ENCODE measurements around the gene CORO1A. TPM values are rescaled to one million over a fixed set of nuclear protein-coding genes. Genes with fewer than 3 reads are reported as not detected.
"Not testable (repeated sequence)": the region's sequence is repeated elsewhere in the genome, so short reads cannot be mapped to it uniquely, and the experiment has no call there.

The CORO1A gene
- total RNA-seq, 2 experiments from 2014 or later = 1,426 to 1,488 TPM

DNA sequence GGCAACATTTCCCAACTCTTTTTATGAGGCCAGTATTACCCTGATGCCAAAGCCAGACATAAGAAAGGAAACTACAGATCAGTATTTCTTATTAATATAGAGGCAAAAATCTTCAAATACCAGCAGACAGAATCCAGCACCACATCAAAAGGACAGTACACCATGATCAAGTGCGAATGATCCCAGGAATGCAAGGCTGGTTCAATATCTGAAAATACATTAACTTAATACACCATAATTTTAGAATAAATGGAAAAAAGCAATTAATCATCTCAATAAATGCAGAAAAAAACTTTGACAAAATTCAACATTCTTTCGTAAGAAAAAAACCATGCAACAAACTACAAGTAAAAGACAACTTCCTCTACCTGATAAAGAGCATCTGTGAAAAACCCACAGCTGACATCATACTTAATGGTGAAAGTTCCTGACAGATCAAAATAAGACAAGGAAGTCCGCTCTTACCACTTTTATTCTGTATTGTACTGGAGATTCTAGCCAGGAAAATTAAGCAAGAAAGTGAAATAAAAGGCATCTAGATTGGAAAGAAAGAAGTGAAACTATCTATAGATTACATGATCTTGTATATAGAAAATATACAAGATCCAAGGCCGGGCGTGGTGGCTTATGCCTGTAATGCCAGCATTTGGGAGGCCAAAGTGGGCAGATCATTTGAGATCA, 34.0 kb upstream of the CORO1A start:
- peaks cover 9% of the 10 kb centered on the region for H3K36me3 Mint-ChIP-seq
- POLR2A ChIA-PET = interaction anchor here (1.7 to 2.2 kb wide), 2 partner anchors 36 to 57 kb away, joined by 3 to 5 read pairs; partner anchors contain the start of gene TBX6
- peaks cover 2% of the 10 kb centered on the region for H3K4me1 Mint-ChIP-seq
- H3K27ac Mint-ChIP-seq = no peak overlapping the region
- ATAC-seq (ENCODE audit: low read depth) (no peak), DNase-seq (no peak)
- no peak overlapping the region for H3K4me3 Mint-ChIP-seq
- H3K27me3 Mint-ChIP-seq = no peaks in the 10 kb centered on the region
- H3K9me3 Mint-ChIP-seq = peaks cover 12% of the 10 kb centered on the region

DNA sequence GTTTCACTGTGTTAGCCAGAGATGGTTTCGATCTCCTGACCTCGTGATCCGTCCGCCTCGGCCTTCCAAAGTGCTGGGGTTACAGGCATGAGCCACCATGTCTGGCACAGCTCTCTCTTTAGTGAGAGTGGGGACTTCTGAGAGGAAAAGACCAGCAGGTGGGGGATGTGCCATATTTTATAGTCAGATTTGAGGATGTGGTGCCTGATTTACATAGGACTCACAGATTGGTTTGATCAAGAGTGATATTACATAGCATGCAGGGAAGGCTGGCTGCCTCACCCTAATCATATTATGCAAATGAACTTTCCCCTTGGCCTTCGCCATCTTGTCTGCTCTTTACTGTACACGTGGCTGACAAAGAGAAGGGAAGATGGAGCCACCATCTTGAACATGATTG, 32.3 kb upstream of the CORO1A start:
- no peak for DNase-seq
- Mint-ChIP-seq H3K9me3 (peaks cover 12% of the 10 kb centered on the region), H3K4me1 (peaks cover 2% of the 10 kb centered on the region), H3K4me3 (no peak overlapping the region), H3K27me3 (peaks cover under 1% of the 10 kb centered on the region), H3K27ac (no peak overlapping the region), H3K36me3 (peaks cover 9% of the 10 kb centered on the region)
- POLR2A ChIA-PET = interaction anchor here (0.7 kb wide), 1 partner anchor 359 kb away, joined by 3 read pairs; no protein-coding TSS in a partner anchor
- ATAC-seq (ENCODE audit: low read depth) = no peak

DNA sequence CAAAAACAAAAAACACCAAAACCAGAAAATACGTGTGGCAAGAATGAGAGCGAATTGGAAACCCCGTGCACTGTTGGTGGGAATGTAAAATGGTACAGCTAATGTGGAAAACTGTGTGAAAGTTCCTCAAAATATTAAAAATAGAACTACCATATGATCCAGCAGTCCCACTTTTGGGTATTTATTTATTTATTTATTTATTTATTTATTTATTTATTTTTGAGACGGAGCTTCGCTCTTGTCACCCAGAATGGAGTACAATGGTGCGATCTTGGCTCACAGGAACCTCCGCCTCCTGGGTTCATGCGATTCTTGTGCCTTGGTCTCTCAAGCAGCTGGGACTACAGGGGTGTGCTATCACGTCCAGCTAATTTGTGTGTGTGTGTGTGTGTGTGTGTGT, 30.9 kb upstream of the CORO1A start:
- POLR2A ChIA-PET = interaction anchor here (0.9 kb wide), 1 partner anchor 12 kb away, joined by 3 read pairs; no protein-coding TSS in a partner anchor
- Mint-ChIP-seq H3K36me3 (peaks cover 9% of the 10 kb centered on the region), H3K27ac (no peak overlapping the region)

DNA sequence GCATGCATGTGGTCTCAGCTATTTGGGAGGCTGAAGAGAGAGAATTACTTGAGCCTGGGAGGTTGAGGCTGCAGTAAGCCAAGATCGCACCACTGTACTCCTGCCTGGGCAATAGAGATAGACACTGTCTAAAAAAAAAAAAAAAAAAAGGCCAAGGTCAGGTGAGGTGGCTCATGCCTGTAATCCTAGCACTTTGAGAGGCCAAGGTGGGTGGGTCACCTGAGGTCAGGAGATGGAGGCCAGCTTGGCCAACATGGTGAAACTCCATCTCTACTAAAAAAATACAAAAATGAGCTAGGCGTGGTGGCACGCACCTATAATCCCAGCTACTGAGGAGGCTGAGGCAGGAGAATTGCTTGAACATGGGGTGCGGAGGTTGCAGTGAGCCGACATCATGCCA, 28.2 kb upstream of the CORO1A start:
- H3K27ac Mint-ChIP-seq = no peak overlapping the region

More for the DNA sequence above, 30.9 kb upstream of the CORO1A start:
- ATAC-seq (ENCODE audit: low read depth) (no peak), DNase-seq (no peak)
- Mint-ChIP-seq H3K27me3 (peaks cover 5% of the 10 kb centered on the region), H3K4me3 (no peak overlapping the region), H3K4me1 (peaks cover 2% of the 10 kb centered on the region), H3K9me3 (peaks cover 12% of the 10 kb centered on the region)

DNA sequence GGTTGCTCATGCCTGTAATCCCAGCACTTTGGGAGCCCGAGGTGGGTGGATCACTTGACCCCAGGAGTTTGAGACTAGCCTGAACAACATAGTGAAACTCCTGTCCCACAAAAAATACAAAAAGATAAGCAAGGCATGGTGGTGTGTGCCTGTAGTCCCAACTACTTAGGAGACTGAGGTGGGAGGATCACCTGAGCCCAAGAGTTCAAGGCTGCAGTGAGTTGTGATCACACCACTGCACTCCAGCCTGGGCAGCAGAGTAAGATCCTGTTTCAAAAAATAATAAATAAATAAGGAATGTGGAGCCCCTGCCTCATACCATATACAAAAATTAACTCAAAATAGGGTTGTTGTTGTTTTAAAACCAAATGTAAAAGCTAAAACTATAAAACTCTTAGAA, 26.2 kb upstream of the CORO1A start:
- Mint-ChIP-seq H3K27ac (no peak overlapping the region), H3K36me3 (peaks cover 3% of the 10 kb centered on the region), H3K4me3 (no peak overlapping the region), H3K27me3 (peaks cover 5% of the 10 kb centered on the region), H3K4me1 (no peaks in the 10 kb centered on the region), H3K9me3 (peaks cover 2% of the 10 kb centered on the region)
- ATAC-seq (ENCODE audit: low read depth) = no peak
- POLR2A ChIA-PET = interaction anchor here (2.1 kb wide), 1 partner anchor 26 kb away, joined by 7 read pairs; the partner anchor contains the start of gene CORO1A
- no peak for DNase-seq

More for the DNA sequence above, 28.2 kb upstream of the CORO1A start:
- POLR2A ChIA-PET = interaction anchor here (1.0 kb wide), 1 partner anchor 31 kb away, joined by 4 read pairs; no protein-coding TSS in a partner anchor
- ATAC-seq (ENCODE audit: low read depth) (no peak), DNase-seq (no peak)
- no peak overlapping the region for H3K4me3 Mint-ChIP-seq
- H3K4me1 Mint-ChIP-seq = no peaks in the 10 kb centered on the region
- H3K27me3 Mint-ChIP-seq = peaks cover 5% of the 10 kb centered on the region
- peaks cover 5% of the 10 kb centered on the region for H3K9me3 Mint-ChIP-seq
- peaks cover 4% of the 10 kb centered on the region for H3K36me3 Mint-ChIP-seq

DNA sequence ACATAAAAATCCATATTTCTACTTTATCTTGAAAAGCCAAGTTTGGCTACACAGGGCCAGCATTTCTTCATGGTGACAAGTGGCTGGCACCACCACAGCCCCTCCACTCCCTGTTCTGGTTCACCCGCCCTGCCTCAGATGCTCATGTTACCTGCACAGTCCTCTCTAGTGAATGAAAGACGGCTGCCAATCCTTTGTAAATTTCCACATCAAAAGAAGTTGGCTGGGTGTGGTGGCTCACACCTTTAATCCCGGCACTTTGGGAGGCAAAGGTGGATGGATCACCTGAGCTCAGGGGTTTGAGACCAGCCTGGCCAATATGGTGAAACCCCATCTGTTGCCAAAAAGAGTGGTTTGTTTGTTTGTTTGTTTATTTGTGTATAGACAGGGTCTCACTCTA, 19.9 kb upstream of the CORO1A start:
- DNase-seq (no peak), ATAC-seq (ENCODE audit: low read depth) (no peak)
- POLR2A ChIA-PET = interaction anchor here (5.6 kb wide), 1 partner anchor 21 kb away, joined by 45 read pairs; the partner anchor contains the start of gene CORO1A
- peaks cover 2% of the 10 kb centered on the region for H3K36me3 Mint-ChIP-seq
- H3K9me3 Mint-ChIP-seq = peaks cover 1% of the 10 kb centered on the region
- peak overlapping the region; percentile 3 for H3K27ac Mint-ChIP-seq
- no peaks in the 10 kb centered on the region for H3K27me3 Mint-ChIP-seq
- H3K4me3 Mint-ChIP-seq = no peak overlapping the region
- H3K4me1 Mint-ChIP-seq = peaks cover 30% of the 10 kb centered on the region

DNA sequence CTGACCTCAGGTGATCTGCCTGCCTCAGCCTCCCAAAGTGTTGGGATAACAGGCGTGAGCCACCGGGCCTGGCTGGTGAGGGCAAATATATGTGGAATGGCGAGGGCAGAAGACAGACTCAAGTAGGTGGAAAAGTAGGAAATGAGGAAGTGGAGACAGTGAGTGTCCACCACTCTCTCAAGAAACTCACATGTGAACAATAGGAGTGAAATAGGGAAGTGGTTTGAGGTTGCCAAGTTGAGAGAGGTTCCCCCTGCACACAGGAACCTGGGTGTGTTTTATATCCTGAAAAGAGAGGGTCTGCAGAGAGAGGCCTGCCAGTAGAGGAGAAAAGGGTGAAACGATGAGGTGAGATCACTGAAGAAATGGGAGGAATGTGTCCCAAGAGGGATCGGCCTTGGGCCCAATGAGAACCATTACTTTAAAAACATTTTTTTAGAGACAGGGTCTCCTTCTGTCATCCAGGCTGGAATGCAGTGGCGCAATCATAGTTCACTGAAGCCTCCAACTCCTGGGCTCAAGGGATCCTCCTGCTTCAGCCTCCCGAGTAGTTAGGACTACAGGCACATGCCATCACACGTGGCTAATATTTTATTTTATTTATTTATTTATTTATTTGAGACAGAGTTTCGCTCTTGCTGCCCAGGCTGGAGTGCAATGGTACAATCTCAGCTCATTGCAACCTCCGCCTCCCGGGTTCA, 17.1 kb upstream of the CORO1A start:
- Mint-ChIP-seq H3K9me3 (peaks cover 1% of the 10 kb centered on the region), H3K4me3 (peak overlapping the region; percentile 68), H3K27ac (peak overlapping the region; percentile 77), H3K27me3 (no peaks in the 10 kb centered on the region), H3K4me1 (peaks cover 30% of the 10 kb centered on the region), H3K36me3 (peaks cover 2% of the 10 kb centered on the region)
- DNase-seq = peak; percentile 37
- POLR2A ChIA-PET = interaction anchor here (0.7 to 5.6 kb wide), 2 partner anchors 18 to 169 kb away, joined by 5 to 45 read pairs; partner anchors contain the start of gene CORO1A
- peak; percentile 88 for ATAC-seq (ENCODE audit: low read depth)

DNA sequence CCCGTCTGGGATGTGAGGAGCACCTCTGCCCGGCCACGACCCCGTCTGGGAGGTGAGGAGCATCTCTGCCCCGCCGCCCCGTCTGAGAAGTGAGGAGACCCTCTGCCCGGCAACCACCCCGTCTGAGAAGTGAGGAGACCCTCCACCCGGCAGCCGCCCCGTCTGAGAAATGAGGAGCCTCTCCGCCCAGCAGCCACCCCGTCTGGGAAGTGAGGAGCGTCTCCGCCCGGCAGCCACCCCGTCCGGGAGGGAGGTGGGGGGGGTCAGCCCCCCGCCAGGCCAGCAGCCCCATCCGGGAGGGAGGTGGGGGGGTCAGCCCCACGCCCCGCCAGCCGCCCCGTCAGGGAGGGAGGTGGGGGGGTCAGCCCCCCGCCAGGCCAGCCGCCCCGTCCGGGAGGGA, 14.7 kb upstream of the CORO1A start:
- peaks cover 25% of the 10 kb centered on the region for H3K4me1 Mint-ChIP-seq
- not testable (repeated sequence) for H3K36me3 Mint-ChIP-seq; H3K27me3 Mint-ChIP-seq; H3K9me3 Mint-ChIP-seq; H3K27ac Mint-ChIP-seq; DNase-seq; H3K4me3 Mint-ChIP-seq; ATAC-seq (ENCODE audit: low read depth)
- POLR2A ChIA-PET = interaction anchor here (5.6 kb wide), 1 partner anchor 16 kb away, joined by 45 read pairs; the partner anchor contains the start of gene CORO1A

DNA sequence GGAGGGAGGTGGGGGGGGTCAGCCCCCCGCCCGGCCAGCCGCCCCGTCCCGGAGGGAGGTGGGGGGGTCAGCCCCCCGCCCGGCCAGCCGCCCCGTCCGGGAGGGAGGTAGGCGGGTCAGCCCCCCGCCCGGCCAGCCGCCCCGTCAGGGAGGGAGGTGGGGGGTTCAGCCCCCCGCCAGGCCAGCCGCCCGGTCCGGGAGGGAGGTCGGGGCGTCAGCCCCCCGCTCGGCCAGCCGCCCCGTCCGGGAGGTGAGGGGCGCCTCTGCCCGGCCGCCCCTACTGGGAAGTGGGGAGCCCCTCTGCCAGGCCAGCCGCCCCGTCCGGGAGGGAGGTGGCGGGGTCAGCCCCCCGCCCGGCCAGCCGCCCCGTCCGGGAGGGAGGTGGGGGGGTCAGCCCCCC, 14.0 kb upstream of the CORO1A start:
- H3K4me1 Mint-ChIP-seq = peaks cover 24% of the 10 kb centered on the region
- H3K36me3 Mint-ChIP-seq; H3K27me3 Mint-ChIP-seq; H3K9me3 Mint-ChIP-seq; H3K4me3 Mint-ChIP-seq; POLR2A ChIA-PET; DNase-seq; ATAC-seq (ENCODE audit: low read depth); H3K27ac Mint-ChIP-seq: not testable (repeated sequence)

DNA sequence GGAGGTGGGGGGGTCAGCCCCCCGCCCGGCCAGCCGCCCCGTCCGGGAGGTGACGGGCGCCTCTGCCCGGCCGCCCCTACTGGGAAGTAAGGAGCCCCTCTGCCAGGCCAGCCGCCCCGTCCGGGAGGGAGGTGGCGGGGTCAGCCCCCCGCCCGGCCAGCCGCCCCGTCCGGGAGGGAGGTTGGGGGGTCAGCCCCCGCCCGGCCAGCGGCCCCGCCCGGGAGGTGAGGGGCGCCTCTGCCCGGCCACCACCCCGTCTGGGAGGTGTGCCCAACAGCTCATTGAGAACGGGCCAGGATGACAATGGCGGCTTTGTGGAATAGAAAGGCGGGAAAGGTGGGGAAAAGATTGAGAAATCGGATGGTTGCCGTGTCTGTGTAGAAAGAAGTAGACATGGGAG, 13.3 kb upstream of the CORO1A start:
- H3K27me3 Mint-ChIP-seq; DNase-seq; POLR2A ChIA-PET; H3K9me3 Mint-ChIP-seq; H3K36me3 Mint-ChIP-seq; H3K4me3 Mint-ChIP-seq; ATAC-seq (ENCODE audit: low read depth); H3K27ac Mint-ChIP-seq: not testable (repeated sequence)
- H3K4me1 Mint-ChIP-seq = peaks cover 18% of the 10 kb centered on the region

DNA sequence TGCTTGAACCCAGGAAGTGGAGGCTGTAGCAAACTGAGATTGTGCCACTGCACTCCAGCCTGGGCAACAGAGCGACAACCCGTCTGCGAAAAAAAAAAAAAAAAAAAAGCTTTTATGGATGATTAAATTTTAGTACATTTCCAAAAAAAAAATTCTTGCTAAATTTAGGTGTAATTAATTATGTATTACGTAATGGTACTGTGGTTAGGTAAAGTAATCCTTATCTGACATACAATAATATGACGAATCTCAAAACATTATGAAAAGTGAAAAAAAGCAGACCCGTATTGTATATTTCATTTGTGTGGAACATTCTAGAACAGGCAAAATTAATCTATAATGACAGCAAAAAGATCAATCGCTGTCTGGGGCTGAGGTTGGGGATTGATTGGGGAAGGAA, 10.3 kb upstream of the CORO1A start:
- no peaks in the 10 kb centered on the region for H3K9me3 Mint-ChIP-seq
- H3K27me3 Mint-ChIP-seq = peaks cover 2% of the 10 kb centered on the region
- H3K4me1 Mint-ChIP-seq = no peaks in the 10 kb centered on the region
- ATAC-seq (ENCODE audit: low read depth) = no peak
- POLR2A ChIA-PET = interaction anchor here (0.6 to 0.7 kb wide), 3 partner anchors 8 to 120 kb away, joined by 3 to 4 read pairs (median 4); a partner anchor contains a TSS
- no peaks in the 10 kb centered on the region for H3K36me3 Mint-ChIP-seq
- H3K27ac Mint-ChIP-seq = no peak overlapping the region
- DNase-seq = no peak
- no peak overlapping the region for H3K4me3 Mint-ChIP-seq

DNA sequence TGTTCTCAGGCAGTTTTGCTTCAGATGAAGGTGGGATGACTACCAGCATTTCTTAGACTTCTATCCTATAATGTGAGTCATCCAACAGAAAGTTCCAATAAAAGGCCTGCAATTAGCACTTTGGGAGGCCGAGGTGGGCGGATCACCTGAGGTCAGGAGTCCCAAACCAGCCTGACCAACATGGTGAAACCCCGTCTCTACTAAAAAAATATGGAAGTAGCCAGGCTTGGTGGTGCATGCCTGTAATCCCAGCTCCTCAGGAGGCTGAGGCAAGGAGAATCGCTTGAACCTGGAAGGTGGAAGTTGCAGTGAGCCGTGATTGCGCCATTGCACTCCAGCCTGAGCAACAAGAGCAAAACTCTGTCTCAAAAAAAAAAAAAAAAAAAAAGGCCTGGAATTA, 6.5 kb upstream of the CORO1A start:
- not testable (repeated sequence) for H3K4me1 Mint-ChIP-seq; H3K27ac Mint-ChIP-seq; H3K9me3 Mint-ChIP-seq; H3K27me3 Mint-ChIP-seq; ATAC-seq (ENCODE audit: low read depth); H3K4me3 Mint-ChIP-seq; DNase-seq; H3K36me3 Mint-ChIP-seq
- POLR2A ChIA-PET = interaction anchor here (0.7 to 1.5 kb wide), 3 partner anchors 9 to 422 kb away, joined by 5 to 9 read pairs (median 5); no protein-coding TSS in a partner anchor

DNA sequence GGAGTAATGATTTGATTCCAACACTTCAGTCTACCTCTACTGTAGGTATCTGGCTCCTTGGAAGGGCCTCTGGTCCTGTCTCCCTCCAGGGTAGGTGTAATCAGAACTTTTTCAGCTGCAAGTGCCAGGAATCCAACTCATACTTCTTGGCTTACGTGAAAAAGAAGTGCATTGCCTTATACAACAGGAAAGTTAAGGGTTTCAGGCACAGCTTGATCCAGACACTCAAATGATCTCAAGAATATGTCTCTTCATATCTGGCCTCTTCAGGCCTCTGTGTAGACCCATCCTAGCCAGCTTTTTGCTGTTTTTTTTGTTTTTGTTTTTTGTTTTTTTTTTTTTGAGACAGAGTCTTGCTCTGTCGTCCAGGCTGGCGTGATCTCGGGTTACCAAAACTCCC, 4.2 kb upstream of the CORO1A start:
- Mint-ChIP-seq H3K4me1 (peaks cover 14% of the 10 kb centered on the region), H3K27me3 (peaks cover 2% of the 10 kb centered on the region), H3K9me3 (no peaks in the 10 kb centered on the region), H3K27ac (no peak overlapping the region), H3K4me3 (no peak overlapping the region), H3K36me3 (peaks cover 3% of the 10 kb centered on the region)
- ATAC-seq (ENCODE audit: low read depth) (no peak), DNase-seq (no peak)
- POLR2A ChIA-PET = interaction anchor here (1.0 kb wide), 1 partner anchor 114 kb away, joined by 4 read pairs; the partner anchor contains the start of gene ALDOA

Measured in activated naive CD8-positive, alpha-beta T cell treated with anti-CD3 and anti-CD28 coated beads, Interleukin-2, amount 10 ng/mL, durations not matched to agents 7 days and 5 days (primary cell).